Renal pelvis (tissue), 3 donors: ENCODE data around the gene DCAF17. TPM values are rescaled to one million over a fixed set of nuclear protein-coding genes. Genes with fewer than 3 reads are reported as not detected.

Experiments
- polyA plus RNA-seq, 3 donors: library from polyadenylated mRNA; unstranded; fragments of 120-200 nt; gene quantifications; one replicate each; pipeline ENCODE4 v1.2.1, GENCODE V29; 2013; ENCODE audit not compliant: insufficient read length in 3 of 3

The DCAF17 gene
- polyA plus RNA-seq, 3 donors = 20.1 to 34.5 (median 34.0) TPM

Other genes with a start within 250 kb of the DCAF17 start
- 10 to 100 TPM; 12.0 to 20.9 (median 13.3) TPM for gene METTL8, start 236 bp upstream of the DCAF17 start, polyA plus RNA-seq
- gene CYBRD1, start 88.2 kb downstream of the DCAF17 start, polyA plus RNA-seq = 10 to 100 TPM; 34.0 to 40.3 (median 36.0) TPM